Activated effector memory CD4-positive, alpha-beta T cell treated with Interleukin-2 at 50 U/mL for 16 hours (primary cell): ENCODE measurements around the gene MRPS23.

ENCODE experiments used
- DNase-seq: peaks from one replicate; pipeline ENCODE4 v3.0.0-alpha.2; 2020

Gene MRPS23

GRCh38 chr17:57849874-57850754, at the start of gene MRPS23:
Gene MRPS23 (minus strand): TSS chr17:57850044. CDS start chr17:57850010, 34 bp downstream.
- peak; percentile 95 for DNase-seq

GRCh38 chr17:57899391-57899790, 49.5 kb upstream of the MRPS23 start:
- no peak for DNase-seq

GRCh38 chr17:57898487-57899311, 48.9 kb upstream of the MRPS23 start:
- DNase-seq: no peak

- DNase-seq: no peak
Observed at GRCh38 chr17:57895382-57896060, 45.7 kb upstream of the MRPS23 start.

- no peak for DNase-seq
Observed at GRCh38 chr17:57894848-57895247, 45.0 kb upstream of the MRPS23 start.

GRCh38 chr17:57892820-57893595, 43.2 kb upstream of the MRPS23 start:
- no peak for DNase-seq

GRCh38 chr17:57892146-57892819, 42.4 kb upstream of the MRPS23 start:
- DNase-seq: peak; percentile 71

- no peak for DNase-seq
Observed at GRCh38 chr17:57890857-57891232, 41.0 kb upstream of the MRPS23 start.

GRCh38 chr17:57889892-57890856, 40.3 kb upstream of the MRPS23 start:
- DNase-seq: no peak

GRCh38 chr17:57889252-57889651, 39.4 kb upstream of the MRPS23 start:
- no peak for DNase-seq

GRCh38 chr17:57888311-57889216, 38.7 kb upstream of the MRPS23 start:
- no peak for DNase-seq

- no peak for DNase-seq
Observed at GRCh38 chr17:57887161-57887560, 37.3 kb upstream of the MRPS23 start.

- no peak for DNase-seq
Observed at GRCh38 chr17:57886020-57886419, 36.2 kb upstream of the MRPS23 start.

GRCh38 chr17:57885148-57885915, 35.5 kb upstream of the MRPS23 start:
- DNase-seq: no peak

- no peak for DNase-seq
Observed at GRCh38 chr17:57881783-57882351, 32.0 kb upstream of the MRPS23 start.

GRCh38 chr17:57881143-57881542, 31.3 kb upstream of the MRPS23 start:
- no peak for DNase-seq

GRCh38 chr17:57880086-57880456, 30.2 kb upstream of the MRPS23 start:
- DNase-seq: no peak

- no peak for DNase-seq
Observed at GRCh38 chr17:57879437-57880085, 29.7 kb upstream of the MRPS23 start.
